Measurements from ENCODE around the gene COQ8B.

DNA sequence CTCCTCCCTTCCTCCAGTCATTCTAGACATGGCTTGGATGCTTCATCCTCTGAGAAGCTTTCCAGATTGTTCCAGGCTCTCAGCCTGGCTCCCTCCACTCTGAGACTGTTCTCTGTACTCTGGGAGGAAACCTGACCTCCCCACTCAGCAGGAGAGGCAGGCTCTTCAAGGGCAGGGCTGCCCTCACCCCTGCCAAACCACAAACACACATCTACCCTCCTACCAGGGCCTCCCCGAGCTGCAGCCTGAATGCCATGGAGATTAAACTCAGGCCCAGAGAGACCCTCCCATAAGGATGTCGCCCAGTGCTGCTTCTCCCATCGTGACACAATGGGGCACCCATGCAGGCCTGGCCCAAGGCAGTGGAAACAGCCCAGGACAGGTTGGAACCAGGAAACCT lies 42.4 kb downstream of the COQ8B start:
- no peak for TF ChIP-seq EMX1 (CRISPR knock-in tag; IDR thresholded peaks at IDR 0.05)
- no peak for TF ChIP-seq ESRRA (CRISPR knock-in tag; IDR thresholded peaks at IDR 0.05; ENCODE audit: borderline replicate concordance)
- TF ChIP-seq, protein P1, sequence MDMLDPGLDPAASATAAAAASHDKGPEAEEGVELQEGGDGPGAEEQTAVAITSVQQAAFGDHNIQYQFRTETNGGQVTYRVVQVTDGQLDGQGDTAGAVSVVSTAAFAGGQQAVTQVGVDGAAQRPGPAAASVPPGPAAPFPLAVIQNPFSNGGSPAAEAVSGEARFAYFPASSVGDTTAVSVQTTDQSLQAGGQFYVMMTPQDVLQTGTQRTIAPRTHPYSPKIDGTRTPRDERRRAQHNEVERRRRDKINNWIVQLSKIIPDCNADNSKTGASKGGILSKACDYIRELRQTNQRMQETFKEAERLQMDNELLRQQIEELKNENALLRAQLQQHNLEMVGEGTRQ (CRISPR knock-in tag; IDR thresholded peaks at IDR 0.05), result no peak
- TF ChIP-seq CTCF (IDR thresholded peaks at IDR 0.05), result no peak
- TF ChIP-seq, protein P2, sequence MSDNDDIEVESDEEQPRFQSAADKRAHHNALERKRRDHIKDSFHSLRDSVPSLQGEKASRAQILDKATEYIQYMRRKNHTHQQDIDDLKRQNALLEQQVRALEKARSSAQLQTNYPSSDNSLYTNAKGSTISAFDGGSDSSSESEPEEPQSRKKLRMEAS (CRISPR knock-in tag; IDR thresholded peaks at IDR 0.05), result no peak
- TF ChIP-seq CREB1 (CRISPR knock-in tag; IDR thresholded peaks at IDR 0.05), result no peak
- TF ChIP-seq, protein P3, sequence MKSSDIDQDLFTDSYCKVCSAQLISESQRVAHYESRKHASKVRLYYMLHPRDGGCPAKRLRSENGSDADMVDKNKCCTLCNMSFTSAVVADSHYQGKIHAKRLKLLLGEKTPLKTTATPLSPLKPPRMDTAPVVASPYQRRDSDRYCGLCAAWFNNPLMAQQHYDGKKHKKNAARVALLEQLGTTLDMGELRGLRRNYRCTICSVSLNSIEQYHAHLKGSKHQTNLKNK (CRISPR knock-in tag; IDR thresholded peaks at IDR 0.05), result no peak
- no peak for TF ChIP-seq SP1 (CRISPR knock-in tag; conservative IDR thresholded peaks at IDR 0.05)

All from WTC11 (cell line).